Fibroblast of mammary gland (primary cell): ENCODE measurements around the gene DGKQ.

Source experiments
- DNase-seq: peaks from one replicate; pipeline ENCODE4 v3.0.0-alpha.2; 2010; ENCODE audit warnings: low read depth
- H3K4me3 ChIP-seq: 2 replicates; pipeline ENCODE4 v1.5.1; 2011; ENCODE audit warnings: low read depth, mild to moderate bottlenecking, low read length, moderate library complexity; ENCODE audit not compliant: control insufficient read depth
- TF ChIP-seq, protein P1 (sequence below): conservative IDR thresholded peaks from 2 replicates; pipeline ENCODE4 v1.5.1; 2011; ENCODE audit warnings: low read depth, low read length, inconsistent platforms; ENCODE audit not compliant: control insufficient read depth, insufficient read depth

The DGKQ gene

DNA sequence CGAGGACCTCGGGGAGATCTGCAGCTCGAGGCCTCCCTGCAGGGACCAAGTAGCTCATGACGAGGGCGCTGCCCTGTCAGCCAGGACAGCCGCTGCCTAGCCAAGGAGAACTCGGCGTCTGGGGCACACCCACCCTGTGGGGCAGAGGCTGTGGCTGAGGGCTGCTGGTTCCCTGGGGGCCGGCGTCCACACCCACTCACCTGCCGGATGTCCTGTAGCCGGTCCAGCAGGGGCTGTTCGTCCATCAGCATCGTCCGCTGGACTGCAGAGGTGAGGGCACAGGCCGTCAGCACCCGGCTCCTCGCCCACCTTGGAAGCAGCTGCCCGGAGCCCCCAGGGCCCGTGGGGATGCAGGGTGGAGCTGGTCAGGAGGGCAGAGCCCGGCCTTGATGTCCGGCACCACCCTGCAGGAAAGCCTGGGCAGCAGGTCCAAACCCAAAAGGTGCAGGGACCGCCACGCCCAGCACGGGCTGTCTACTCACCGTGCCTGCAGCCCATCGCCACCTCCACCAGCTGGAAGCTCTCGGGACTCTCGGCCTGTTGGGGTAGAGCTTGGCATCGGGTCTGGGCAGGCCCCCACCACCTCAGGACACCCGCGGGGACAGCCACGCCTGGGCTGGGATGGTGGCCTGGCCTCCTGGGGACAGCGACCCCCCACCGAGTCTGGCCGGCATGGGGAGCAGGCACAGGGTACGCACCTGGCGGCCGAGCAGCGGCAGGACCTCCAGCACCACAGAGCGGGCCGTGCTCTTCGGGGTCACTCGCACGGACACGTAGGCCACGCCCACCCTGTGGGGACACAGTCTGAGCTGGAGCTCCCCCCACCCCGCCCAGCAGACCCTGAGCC, 6.9 kb downstream of the DGKQ start:
- TF ChIP-seq, protein P1, sequence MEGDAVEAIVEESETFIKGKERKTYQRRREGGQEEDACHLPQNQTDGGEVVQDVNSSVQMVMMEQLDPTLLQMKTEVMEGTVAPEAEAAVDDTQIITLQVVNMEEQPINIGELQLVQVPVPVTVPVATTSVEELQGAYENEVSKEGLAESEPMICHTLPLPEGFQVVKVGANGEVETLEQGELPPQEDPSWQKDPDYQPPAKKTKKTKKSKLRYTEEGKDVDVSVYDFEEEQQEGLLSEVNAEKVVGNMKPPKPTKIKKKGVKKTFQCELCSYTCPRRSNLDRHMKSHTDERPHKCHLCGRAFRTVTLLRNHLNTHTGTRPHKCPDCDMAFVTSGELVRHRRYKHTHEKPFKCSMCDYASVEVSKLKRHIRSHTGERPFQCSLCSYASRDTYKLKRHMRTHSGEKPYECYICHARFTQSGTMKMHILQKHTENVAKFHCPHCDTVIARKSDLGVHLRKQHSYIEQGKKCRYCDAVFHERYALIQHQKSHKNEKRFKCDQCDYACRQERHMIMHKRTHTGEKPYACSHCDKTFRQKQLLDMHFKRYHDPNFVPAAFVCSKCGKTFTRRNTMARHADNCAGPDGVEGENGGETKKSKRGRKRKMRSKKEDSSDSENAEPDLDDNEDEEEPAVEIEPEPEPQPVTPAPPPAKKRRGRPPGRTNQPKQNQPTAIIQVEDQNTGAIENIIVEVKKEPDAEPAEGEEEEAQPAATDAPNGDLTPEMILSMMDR, result no peak
- DNase-seq, result no peak
- H3K4me3 ChIP-seq, result no peak overlapping the region

DNA sequence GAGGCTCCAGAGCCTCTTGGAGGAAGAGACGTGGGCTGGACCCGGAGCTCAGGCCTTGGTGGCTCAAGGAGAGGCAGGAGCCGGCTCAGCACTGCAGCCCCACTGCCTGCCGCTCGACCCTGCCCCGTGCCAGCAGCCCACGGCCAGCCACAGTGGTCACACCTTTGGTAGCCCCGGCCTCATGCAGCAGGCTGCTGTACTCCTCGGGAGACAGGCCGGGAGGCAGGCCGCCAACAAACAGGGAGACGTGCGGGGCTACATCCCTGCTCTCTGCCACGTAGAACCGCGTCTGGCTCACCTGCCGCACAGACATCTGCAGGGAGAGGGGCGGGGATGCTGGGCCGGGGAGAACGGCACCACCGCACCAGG, 7.6 kb downstream of the DGKQ start:
- TF ChIP-seq, protein P1, result no peak
- DNase-seq, result no peak
- H3K4me3 ChIP-seq, result no peak overlapping the region

DNA sequence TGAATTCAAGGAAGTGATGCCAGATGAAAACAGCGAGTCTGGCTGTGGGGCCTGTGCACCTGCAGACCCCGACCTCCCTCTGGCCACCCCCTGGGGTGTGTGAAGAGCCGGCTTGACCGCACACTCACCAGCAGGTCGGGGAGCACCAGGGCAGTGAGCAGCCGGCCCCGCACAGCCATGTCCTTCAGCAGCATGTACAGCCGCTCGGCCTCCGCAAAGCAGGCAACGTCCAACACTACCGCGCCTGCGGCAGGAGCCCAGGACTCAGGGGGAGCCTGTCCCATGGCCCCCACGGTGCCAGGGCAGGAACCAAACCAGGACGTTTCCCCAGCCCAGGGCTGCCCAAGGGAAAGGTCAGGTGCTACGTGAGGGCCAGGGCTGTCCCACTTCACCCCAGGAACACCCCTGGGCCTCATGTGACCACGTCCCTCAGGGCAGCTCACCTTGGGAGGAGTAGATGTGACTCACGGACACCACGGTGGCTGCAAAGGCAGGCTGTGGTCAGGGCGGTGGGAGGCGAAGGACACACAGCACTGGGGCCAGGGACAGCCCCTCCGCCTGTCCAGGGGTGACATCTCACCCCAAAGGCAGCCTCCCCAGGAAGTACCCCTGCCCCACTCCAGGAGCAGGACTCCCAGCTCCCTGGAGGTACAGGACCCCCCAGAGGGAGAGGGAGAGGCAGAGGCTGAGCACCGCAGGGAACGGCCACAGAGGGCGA, 8.2 kb downstream of the DGKQ start:
- TF ChIP-seq, protein P1, result no peak
- no peak for DNase-seq
- H3K4me3 ChIP-seq, result no peak overlapping the region

DNA sequence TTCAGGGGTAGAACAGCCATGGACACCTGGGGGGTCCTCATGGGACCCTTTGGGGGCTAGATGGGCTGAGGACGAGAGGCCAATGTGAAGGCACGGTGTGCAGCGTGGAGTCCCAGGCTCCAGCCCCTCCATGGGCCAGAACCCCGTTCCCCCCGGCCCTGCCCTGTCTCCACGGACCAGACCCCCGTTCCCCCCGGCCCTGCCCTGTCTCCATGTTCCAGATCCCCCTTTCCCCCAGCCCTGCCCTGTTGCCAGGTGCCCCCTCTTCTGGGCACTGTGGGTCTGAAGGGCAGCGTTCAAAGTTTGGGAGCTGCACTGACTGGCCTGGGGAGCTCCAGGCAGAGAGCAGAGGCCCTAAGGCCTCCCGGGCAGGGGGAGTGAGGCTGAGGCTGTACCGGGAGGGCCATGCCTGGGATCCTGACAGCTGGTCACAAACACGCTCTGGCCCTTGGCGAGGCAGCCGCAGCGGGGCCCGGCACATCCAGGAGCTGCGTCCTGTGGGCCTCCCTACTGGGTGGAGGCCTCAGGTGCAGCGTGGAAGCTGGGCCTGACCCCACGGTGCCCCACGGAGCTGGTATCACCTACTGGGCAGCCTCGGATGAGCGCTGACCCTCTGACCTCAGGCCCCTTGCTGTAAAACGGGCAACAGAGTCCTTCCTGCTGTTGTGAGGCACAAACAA, 8.9 kb downstream of the DGKQ start:
- TF ChIP-seq, protein P1, result no peak
- DNase-seq, result no peak
- no peak overlapping the region for H3K4me3 ChIP-seq

DNA sequence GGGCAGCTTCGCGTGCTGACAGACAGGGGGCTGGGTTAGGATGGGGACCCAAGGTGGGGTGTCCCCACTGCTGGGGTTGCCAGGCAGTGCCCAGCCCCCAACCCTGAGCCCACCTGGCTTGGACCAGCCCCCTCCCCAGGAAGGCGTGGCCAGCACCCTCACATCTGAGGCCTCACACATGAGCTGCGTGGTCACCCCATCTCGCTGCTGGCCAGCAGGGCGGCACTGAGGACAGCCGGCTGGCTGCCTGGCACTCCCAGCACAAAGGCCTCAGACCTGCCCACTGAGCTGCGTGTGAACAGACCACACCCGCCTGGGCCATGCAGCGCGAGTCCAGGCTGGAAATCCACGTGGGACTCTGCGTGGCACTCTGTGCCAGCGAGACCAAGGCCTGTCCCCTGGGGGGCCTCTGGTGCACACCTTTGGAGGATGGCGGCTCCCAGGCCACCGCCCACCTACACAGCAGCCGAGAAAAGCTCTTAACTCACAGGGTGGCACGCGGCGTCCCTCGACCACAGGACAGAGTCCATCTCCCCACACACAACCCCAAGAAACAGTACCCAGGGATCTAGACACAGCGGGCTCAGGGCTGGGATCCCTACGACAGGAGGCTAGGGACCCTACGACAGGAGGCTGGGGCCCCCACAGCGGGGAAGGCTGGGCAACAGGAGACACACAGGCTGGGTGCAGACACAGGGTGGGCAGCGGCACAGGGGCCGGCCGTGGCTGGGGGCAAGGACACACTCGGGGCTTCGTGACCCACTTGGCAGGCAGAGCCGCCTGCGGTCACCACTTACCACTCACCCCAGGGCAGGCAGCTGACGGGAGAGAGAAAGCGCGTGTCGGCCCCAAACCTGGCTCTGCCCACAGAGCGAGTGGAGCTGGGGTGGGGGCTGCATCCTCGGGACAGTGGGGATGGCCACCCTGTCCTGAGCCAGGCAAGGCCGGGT, 9.8 kb downstream of the DGKQ start:
- TF ChIP-seq, protein P1, result no peak
- H3K4me3 ChIP-seq, result no peak overlapping the region
- DNase-seq, result no peak
